Trophoblast cell (in vitro differentiated cells and primary cell): Measurements from ENCODE around the gene CPNE4.

ENCODE experiments used
- DNase-seq, 2 donors: peaks; one replicate each; pipeline ENCODE4 v3.0.0-alpha.2; 2016
- H2AFZ ChIP-seq: 2 replicates; pipeline ENCODE4 v1.6.1; 2013; ENCODE audit warnings: low read length, moderate library complexity, mild to moderate bottlenecking; ENCODE audit not compliant: insufficient read depth, poor library complexity
- H2AK5ac ChIP-seq: 2 replicates; pipeline ENCODE4 v1.6.1; 2013; ENCODE audit warnings: mild to moderate bottlenecking, low read length
- H2BK120ac ChIP-seq: 2 replicates; pipeline ENCODE4 v1.6.1; 2013; ENCODE audit warnings: low read length, mild to moderate bottlenecking, moderate library complexity; ENCODE audit not compliant: insufficient read depth, poor library complexity
- H2BK12ac ChIP-seq: 2 replicates; pipeline ENCODE4 v1.6.1; 2013; ENCODE audit warnings: mild to moderate bottlenecking, low read length, moderate library complexity
- H2BK5ac ChIP-seq: 2 replicates; pipeline ENCODE4 v1.6.1; 2013; ENCODE audit warnings: low read length, low read depth, moderate library complexity, mild to moderate bottlenecking; ENCODE audit not compliant: poor library complexity
- H3K14ac ChIP-seq: 2 replicates; pipeline ENCODE4 v1.6.1; 2013; ENCODE audit warnings: mild to moderate bottlenecking, low read length
- H3K18ac ChIP-seq: 2 replicates; pipeline ENCODE4 v1.6.1; 2013; ENCODE audit warnings: mild to moderate bottlenecking, low read length
- H3K23ac ChIP-seq: 2 replicates; pipeline ENCODE4 v1.6.1; 2013; ENCODE audit warnings: low read length
- H3K27ac ChIP-seq: 2 replicates; pipeline ENCODE4 v1.5.1; 2013; ENCODE audit warnings: low read depth, mild to moderate bottlenecking, inconsistent platforms, low read length, moderate library complexity
- H3K27me3 ChIP-seq: 2 replicates; pipeline ENCODE4 v1.6.1; 2013; ENCODE audit warnings: inconsistent platforms, mild to moderate bottlenecking, low read length, moderate library complexity; ENCODE audit not compliant: insufficient read depth
- H3K36me3 ChIP-seq, 2 experiments: 1 replicate in 1 of 2; 2 replicates in 1 of 2; pipeline ENCODE4 v1.6.1; 2013; ENCODE audit warnings: low read length in 2 of 2, mild to moderate bottlenecking in 2 of 2, moderate library complexity in 1 of 2; ENCODE audit not compliant: insufficient read depth in 2 of 2, control insufficient read depth in 1 of 2
- H3K4ac ChIP-seq: 2 replicates; pipeline ENCODE4 v1.6.1; 2013; ENCODE audit warnings: low read depth, mild to moderate bottlenecking, low read length, moderate library complexity
- H3K4me1 ChIP-seq, 2 experiments: 1 replicate in 1 of 2; 2 replicates in 1 of 2; pipeline ENCODE4 v1.6.1; 2013; ENCODE audit warnings: low read length in 2 of 2, mild to moderate bottlenecking in 2 of 2, moderate library complexity in 1 of 2; ENCODE audit not compliant: insufficient read depth in 2 of 2, control insufficient read depth in 1 of 2
- H3K4me2 ChIP-seq: 2 replicates; pipeline ENCODE4 v1.6.1; 2013; ENCODE audit warnings: inconsistent platforms, mild to moderate bottlenecking, low read length, moderate library complexity
- H3K4me3 ChIP-seq: 2 replicates; pipeline ENCODE4 v1.5.1; 2013; ENCODE audit warnings: mild to moderate bottlenecking, low read depth, low read length, inconsistent platforms
- H3K79me1 ChIP-seq: one replicate; pipeline ENCODE4 v1.6.1; 2013; ENCODE audit warnings: low read length
- H3K79me2 ChIP-seq: 2 replicates; pipeline ENCODE4 v1.6.1; 2013; ENCODE audit warnings: low read length, mild to moderate bottlenecking; ENCODE audit not compliant: control insufficient read depth, insufficient read depth, poor library complexity
- H3K9ac ChIP-seq: 2 replicates; pipeline ENCODE4 v1.6.1; 2013; ENCODE audit warnings: mild to moderate bottlenecking, low read length
- H3K9me3 ChIP-seq: 2 replicates; pipeline ENCODE4 v1.6.1; 2013; ENCODE audit warnings: low read depth, mild to moderate bottlenecking, control low read depth, inconsistent platforms, low read length; ENCODE audit not compliant: insufficient read depth
- H4K12ac ChIP-seq: 2 replicates; pipeline ENCODE4 v1.6.1; 2013; ENCODE audit warnings: low read depth, mild to moderate bottlenecking, low read length, moderate library complexity
- H4K8ac ChIP-seq: 2 replicates; pipeline ENCODE4 v1.6.1; 2013; ENCODE audit warnings: low read depth, mild to moderate bottlenecking, low read length, moderate library complexity
- H4K91ac ChIP-seq: one replicate; pipeline ENCODE4 v1.6.1; 2013; ENCODE audit warnings: low read depth, mild to moderate bottlenecking, low read length, moderate library complexity
- WGBS: extraction: QIAGEN DNeasy Blood & Tissue Kit; methylation state at CpG from one replicate; pipeline ENCODE4 v1.1.7; 2013; ENCODE audit warnings: missing lambda C conversion rate; ENCODE audit not compliant: insufficient read length, insufficient coverage; ENCODE audit errors: extremely low coverage; 5-methylcytosine and 5-hydroxymethylcytosine counted together

CPNE4 gene

GRCh38 chr3:131995891-131996290, 38.9 kb downstream of the CPNE4 start:
- Histone ChIP-seq H3K79me2 (no peaks in the 10 kb centered on the region), H3K27ac (no peak overlapping the region), H2BK120ac (no peak overlapping the region), H2AK5ac (no peak overlapping the region), H3K4me3 (no peak overlapping the region), H4K8ac (no peak overlapping the region), H3K23ac (no peak overlapping the region), H4K12ac (no peak overlapping the region), H2AFZ (no peak overlapping the region), H3K4me2 (no peak overlapping the region), H3K9me3 (no peaks in the 10 kb centered on the region), H3K79me1 (no peaks in the 10 kb centered on the region), H3K9ac (no peak overlapping the region), H3K36me3 (no peaks in the 10 kb centered on the region), H3K4me1 (no peaks in the 10 kb centered on the region), H3K18ac (no peak overlapping the region), H3K14ac (no peak overlapping the region), H3K4ac (no peak overlapping the region), H2BK5ac (no peak overlapping the region), H4K91ac (no peak overlapping the region), H3K27me3 (no peaks in the 10 kb centered on the region), H2BK12ac (no peak overlapping the region)
- DNase-seq = no peak
- no CpG with 5 or more reads among the region's 3 CpGs for WGBS

GRCh38 chr3:131989318-131989717, 45.5 kb downstream of the CPNE4 start:
- no peak overlapping the region for H2AK5ac ChIP-seq
- no peaks in the 10 kb centered on the region for H3K4me1 ChIP-seq
- H3K9ac ChIP-seq = no peak overlapping the region
- no peak overlapping the region for H3K18ac ChIP-seq
- no peak overlapping the region for H4K8ac ChIP-seq
- WGBS = no CpG with 5 or more reads among the region's 3 CpGs
- H3K9me3 ChIP-seq = no peaks in the 10 kb centered on the region
- DNase-seq = no peak
- H3K27ac ChIP-seq = no peak overlapping the region
- H3K4ac ChIP-seq = no peak overlapping the region
- no peak overlapping the region for H2BK5ac ChIP-seq
- no peaks in the 10 kb centered on the region for H3K36me3 ChIP-seq
- H3K79me1 ChIP-seq = no peaks in the 10 kb centered on the region
- H4K91ac ChIP-seq = no peak overlapping the region
- H3K14ac ChIP-seq = no peak overlapping the region
- H4K12ac ChIP-seq = no peak overlapping the region
- H3K79me2 ChIP-seq = no peaks in the 10 kb centered on the region
- no peak overlapping the region for H2BK12ac ChIP-seq
- no peaks in the 10 kb centered on the region for H3K27me3 ChIP-seq
- no peak overlapping the region for H3K23ac ChIP-seq
- H3K4me2 ChIP-seq = no peak overlapping the region
- H2BK120ac ChIP-seq = no peak overlapping the region
- H2AFZ ChIP-seq = no peak overlapping the region
- H3K4me3 ChIP-seq = no peak overlapping the region

- Histone ChIP-seq H3K23ac (no peak overlapping the region), H4K8ac (no peak overlapping the region), H3K27me3 (no peaks in the 10 kb centered on the region), H3K4me1 (no peaks in the 10 kb centered on the region), H3K9ac (no peak overlapping the region), H3K4me3 (no peak overlapping the region), H3K79me1 (no peaks in the 10 kb centered on the region), H2BK5ac (no peak overlapping the region), H2BK120ac (no peak overlapping the region), H3K27ac (no peak overlapping the region), H4K91ac (no peak overlapping the region), H2AFZ (no peak overlapping the region), H3K4me2 (no peak overlapping the region), H2AK5ac (no peak overlapping the region), H3K18ac (no peak overlapping the region), H2BK12ac (no peak overlapping the region), H3K79me2 (no peaks in the 10 kb centered on the region), H3K9me3 (no peaks in the 10 kb centered on the region), H3K14ac (no peak overlapping the region), H4K12ac (no peak overlapping the region), H3K4ac (no peak overlapping the region), H3K36me3 (no peaks in the 10 kb centered on the region)
- DNase-seq = no peak
- no CpG with 5 or more reads among the region's 3 CpGs for WGBS
Observed at GRCh38 chr3:131988209-131988608, 46.6 kb downstream of the CPNE4 start.

- Histone ChIP-seq H3K36me3 (no peaks in the 10 kb centered on the region), H3K79me1 (no peaks in the 10 kb centered on the region), H3K27ac (no peak overlapping the region), H3K4ac (no peak overlapping the region), H3K9me3 (no peaks in the 10 kb centered on the region), H3K4me3 (no peak overlapping the region), H3K79me2 (no peaks in the 10 kb centered on the region), H3K9ac (no peak overlapping the region), H3K27me3 (no peaks in the 10 kb centered on the region), H4K91ac (no peak overlapping the region), H2BK12ac (no peak overlapping the region), H3K14ac (no peak overlapping the region), H2AK5ac (no peak overlapping the region), H3K23ac (no peak overlapping the region), H4K12ac (no peak overlapping the region), H2BK5ac (no peak overlapping the region), H3K18ac (no peak overlapping the region), H2AFZ (no peak overlapping the region), H3K4me2 (no peak overlapping the region), H3K4me1 (no peaks in the 10 kb centered on the region), H4K8ac (no peak overlapping the region), H2BK120ac (no peak overlapping the region)
- no CpG with 5 or more reads among the region's 1 CpG for WGBS
- DNase-seq = no peak
Observed at GRCh38 chr3:131983689-131984088, 51.1 kb downstream of the CPNE4 start.
